HG02884 (cell line): Measurements from ENCODE around the gene PRB4.
"Not testable (repeated sequence)": the region's sequence is repeated elsewhere in the genome, so short reads cannot be mapped to it uniquely, and the experiment has no call there.

Experiments
- ATAC-seq: cut with Tn5 transposase; IDR thresholded peaks from one replicate; pipeline ENCODE4 v1.9.1; 2021; ENCODE audit warnings: mild to moderate bottlenecking, moderate library complexity; ENCODE audit not compliant: unreplicated experiment

The PRB4 gene

GRCh38 chr12:11310336-11310735 is at the start of gene PRB4:
Gene PRB4 (minus strand): TSS chr12:11310436. CDS start chr12:11310398, 38 bp downstream.
- ATAC-seq, result no peak

DNA sequence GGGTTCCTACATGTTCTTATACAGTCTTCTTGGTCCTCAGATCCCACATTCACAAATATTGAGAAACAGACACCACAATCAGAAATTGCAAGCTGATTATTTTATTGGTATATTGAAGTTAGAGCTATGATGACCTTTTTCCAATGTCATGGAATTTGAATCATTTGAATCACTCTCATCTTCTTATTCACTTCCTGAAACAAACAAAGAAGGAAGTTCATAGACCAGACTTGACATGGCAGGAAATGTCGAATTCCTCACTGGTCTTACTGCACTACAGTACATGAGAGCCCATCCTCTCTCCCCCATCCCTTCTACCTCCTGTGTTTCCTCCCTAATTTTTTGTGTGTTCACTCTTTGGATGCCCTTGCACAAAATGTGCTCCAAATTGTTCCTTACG is 41.5 kb upstream of the PRB4 start:
- not testable (repeated sequence) for ATAC-seq

- ATAC-seq, result no peak
Observed at GRCh38 chr12:11348439-11348838, 38.2 kb upstream of the PRB4 start.

DNA sequence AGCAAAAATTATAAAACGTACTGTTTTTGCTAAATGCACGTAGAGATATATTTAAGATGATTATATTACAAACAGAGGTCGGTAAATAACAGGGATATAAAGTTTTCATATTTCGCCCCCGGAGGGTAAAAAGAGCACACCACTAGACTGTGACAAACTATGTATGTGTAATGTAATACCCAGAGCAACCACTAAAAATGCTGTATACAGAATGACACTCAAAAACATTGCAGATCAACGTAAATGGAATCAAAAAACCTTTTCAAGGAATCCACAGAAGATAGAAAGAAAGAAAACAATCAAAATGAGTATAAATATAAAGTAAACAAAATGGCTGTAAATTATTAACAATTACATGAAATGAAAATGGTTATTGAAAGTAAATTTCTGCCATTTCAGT is 37.6 kb upstream of the PRB4 start:
- ATAC-seq, result no peak

GRCh38 chr12:11344500-11344899 is 34.3 kb upstream of the PRB4 start:
- ATAC-seq, result no peak

DNA sequence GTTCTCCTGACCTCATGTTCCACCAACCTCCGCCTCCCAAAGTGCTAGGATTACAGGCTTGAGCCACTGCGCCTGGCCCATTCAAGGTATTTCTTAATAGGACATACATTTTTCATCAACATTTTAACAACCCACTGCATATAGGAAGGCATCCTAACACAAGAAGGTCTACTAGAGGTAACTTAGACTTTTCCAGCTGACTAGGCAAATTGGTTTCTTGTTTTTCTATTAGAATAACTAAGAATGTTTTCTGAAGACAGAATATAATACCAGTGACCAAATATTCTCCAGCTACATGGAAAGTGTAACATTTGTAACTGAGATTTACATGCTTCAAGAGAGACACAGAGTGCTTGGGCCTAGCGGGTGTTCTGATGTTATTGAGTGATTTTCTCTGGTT is 14.2 kb upstream of the PRB4 start:
- no peak for ATAC-seq

DNA sequence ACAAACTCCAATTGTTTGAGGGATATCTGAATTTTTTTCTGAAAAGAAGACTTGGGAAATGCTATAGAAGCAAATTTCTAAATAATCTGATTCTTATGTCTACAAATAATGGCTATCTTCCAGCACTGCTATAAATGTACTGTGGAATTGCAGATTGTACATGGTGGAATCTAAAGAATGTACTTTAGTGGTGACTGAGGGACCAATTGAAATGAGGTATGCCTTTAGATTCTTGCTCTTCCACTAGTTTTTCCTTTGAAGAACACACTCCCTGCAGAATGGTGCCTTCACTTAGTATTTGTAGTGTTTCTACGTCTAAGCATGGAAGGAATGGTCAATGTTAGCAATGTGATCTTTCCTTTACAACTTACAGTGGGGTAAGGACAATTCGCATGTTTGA is 11.7 kb upstream of the PRB4 start:
- no peak for ATAC-seq

GRCh38 chr12:11307143-11307542 is 3.1 kb downstream of the PRB4 start:
- no peak for ATAC-seq

DNA sequence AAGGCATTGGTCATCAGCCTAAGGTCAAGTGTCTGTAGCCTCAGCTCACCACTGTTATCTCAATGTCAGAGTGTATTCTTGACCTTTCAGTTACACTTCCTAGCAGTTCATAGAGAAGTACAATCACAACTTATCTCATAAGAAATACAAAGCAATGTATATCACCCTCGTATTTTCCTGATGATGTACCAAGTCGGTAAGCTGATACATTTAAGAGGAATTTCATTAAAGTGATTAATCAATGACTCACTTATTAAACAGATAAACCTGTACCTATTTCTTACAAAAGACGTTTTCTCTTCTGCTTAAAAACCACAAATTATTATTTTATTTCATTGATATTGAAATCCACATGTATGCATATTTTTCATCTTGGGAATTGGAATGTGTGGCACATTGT is 36.8 kb downstream of the PRB4 start:
- ATAC-seq, result no peak

- no peak for ATAC-seq
Observed at GRCh38 chr12:11269607-11270006, 40.6 kb downstream of the PRB4 start, which contains the start of gene PRB3. Gene PRB3 (minus strand): TSS chr12:11269707. CDS start chr12:11269669, 38 bp downstream.

DNA sequence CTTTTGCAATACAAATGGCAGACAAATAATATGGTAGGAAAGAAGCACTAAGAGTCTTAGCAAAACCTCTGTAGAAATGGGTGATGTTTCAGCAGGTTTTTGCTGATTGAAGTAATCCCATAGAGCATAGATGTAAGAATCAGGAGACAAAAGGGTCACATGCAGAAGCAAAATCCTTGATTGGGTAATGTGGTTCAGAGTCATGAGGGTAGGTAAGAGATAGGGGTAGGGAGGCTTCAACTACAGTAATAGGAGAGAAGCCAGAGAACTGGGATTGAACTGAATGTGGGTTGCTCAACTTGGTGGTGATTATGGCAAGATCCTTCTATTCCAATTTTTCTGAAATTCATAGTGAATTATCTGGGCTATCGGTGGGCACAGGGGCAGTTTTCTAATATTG is 45.7 kb downstream of the PRB4 start:
- ATAC-seq, result no peak
